ENCODE results near the gene ELOB.

DNA sequence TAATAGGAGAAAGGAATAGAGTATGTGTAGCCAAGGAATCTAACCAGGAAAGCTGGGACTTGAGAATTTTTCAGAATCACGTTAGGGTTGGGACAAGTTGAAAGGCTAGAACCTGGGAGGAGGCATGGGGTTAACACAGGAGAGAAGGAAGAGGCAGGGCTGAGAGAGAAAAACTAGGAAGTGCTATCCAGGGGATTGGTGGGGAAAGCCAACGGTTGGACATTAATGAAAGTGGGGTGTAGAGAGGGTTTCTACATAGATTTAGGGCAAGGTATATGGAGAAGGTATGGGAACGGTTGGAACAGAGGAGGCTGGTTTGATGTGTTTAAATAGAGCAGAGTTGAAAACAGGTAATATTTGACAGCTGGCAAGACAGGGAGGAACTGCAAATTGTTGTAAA, 21.9 kb downstream of the ELOB start:
- TF ChIP-seq, protein P1, sequence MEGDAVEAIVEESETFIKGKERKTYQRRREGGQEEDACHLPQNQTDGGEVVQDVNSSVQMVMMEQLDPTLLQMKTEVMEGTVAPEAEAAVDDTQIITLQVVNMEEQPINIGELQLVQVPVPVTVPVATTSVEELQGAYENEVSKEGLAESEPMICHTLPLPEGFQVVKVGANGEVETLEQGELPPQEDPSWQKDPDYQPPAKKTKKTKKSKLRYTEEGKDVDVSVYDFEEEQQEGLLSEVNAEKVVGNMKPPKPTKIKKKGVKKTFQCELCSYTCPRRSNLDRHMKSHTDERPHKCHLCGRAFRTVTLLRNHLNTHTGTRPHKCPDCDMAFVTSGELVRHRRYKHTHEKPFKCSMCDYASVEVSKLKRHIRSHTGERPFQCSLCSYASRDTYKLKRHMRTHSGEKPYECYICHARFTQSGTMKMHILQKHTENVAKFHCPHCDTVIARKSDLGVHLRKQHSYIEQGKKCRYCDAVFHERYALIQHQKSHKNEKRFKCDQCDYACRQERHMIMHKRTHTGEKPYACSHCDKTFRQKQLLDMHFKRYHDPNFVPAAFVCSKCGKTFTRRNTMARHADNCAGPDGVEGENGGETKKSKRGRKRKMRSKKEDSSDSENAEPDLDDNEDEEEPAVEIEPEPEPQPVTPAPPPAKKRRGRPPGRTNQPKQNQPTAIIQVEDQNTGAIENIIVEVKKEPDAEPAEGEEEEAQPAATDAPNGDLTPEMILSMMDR (IDR thresholded peaks at IDR 0.05) = no peak
- TF ChIP-seq EZH2phosphoT487 (IDR thresholded peaks at IDR 0.05) (no peak), EZH2 (IDR thresholded peaks at IDR 0.05) (no peak)

All from neural progenitor cell (in vitro differentiated cells).